K562 (cell line): Measurements from ENCODE around the gene SVBP. TPM values are rescaled to one million over a fixed set of nuclear protein-coding genes. Genes with fewer than 3 reads are reported as not detected.

Experiments
- ATAC-seq: fragments of 200-7000 bp; cut with Tn5 transposase; 3 replicates; pipeline ENCODE4 v1.9.1; 2020; ENCODE audit warnings: moderate library complexity
- BruUV-seq: library from RNA; stranded (reverse); fragments of 400-500 nt; replicated peaks from 2 replicates; lab custom pipeline; 2021; lab: Mats Ljungman, UMichigan
- CTCF ChIA-PET: fragments of 300-600 bp; formaldehyde crosslinking; extraction: SDS; loops from one replicate; lab custom pipeline; 2021; ENCODE audit warnings: low intra/inter-chr PET ratio; lab: Yijun Ruan, JAX
- POLR2A ChIA-PET: fragments of 300-600, 350-650 bp; sonication (Branson Sonifier 250); formaldehyde crosslinking; extraction: SDS; loops from one replicate; lab custom pipeline; 2021; ENCODE audit warnings: antibody characterized with exemption, inconsistent platforms; lab: Yijun Ruan, JAX
- DNase-seq, 4 experiments: peaks; one replicate each; pipeline versions ENCODE4 v3.0.0 to v3.0.0-alpha.2; 2011 to 2018; ENCODE audit warnings: low spot score in 3 of 4, mixed read lengths in 3 of 4; ENCODE audit errors: extremely low read depth in 1 of 4
- FAIRE-seq: peaks from 2 replicates; lab custom pipeline; 2011; peaks lifted over from hg19 to GRCh38; lab: Jason Lieb, UNC
- H2AFZ ChIP-seq: 2 replicates; pipeline ENCODE4 v1.6.0; 2011; ENCODE audit warnings: low read depth, low read length, control low read depth, inconsistent platforms
- H3K27ac ChIP-seq: fragments of 200-600 bp; 3 replicates; pipeline ENCODE4 v1.8.0; 2011; ENCODE audit warnings: low read depth, mild to moderate bottlenecking, control low read depth, inconsistent platforms, low read length, moderate library complexity, mixed read lengths; ENCODE audit errors: extremely low read depth
- H3K27me3 ChIP-seq, 2 experiments: fragments of 300-600 bp in 1 of 2; 2 replicates in 1 of 2; 3 replicates in 1 of 2; pipeline versions ENCODE4 v1.6.0 to v1.8.0; 2011; ENCODE audit warnings: inconsistent platforms in 2 of 2, low read length in 2 of 2, mild to moderate bottlenecking in 1 of 2, mixed read lengths in 1 of 2, moderate library complexity in 1 of 2; ENCODE audit not compliant: control insufficient read depth in 2 of 2, insufficient read depth in 2 of 2
- H3K36me3 ChIP-seq: fragments of 300-600 bp; 3 replicates; pipeline ENCODE4 v1.8.0; 2011; ENCODE audit warnings: mild to moderate bottlenecking, low read length, inconsistent platforms; ENCODE audit not compliant: control insufficient read depth, insufficient read depth
- H3K4me1 ChIP-seq, 2 experiments: fragments of 200-600 bp in 1 of 2; replicated peaks in 1 of 2; 2 replicates in 1 of 2; 3 replicates in 1 of 2; pipeline versions ENCODE4 v1.5.1 to v1.8.0; 2011; ENCODE audit warnings: inconsistent platforms in 2 of 2, low read length in 2 of 2, mild to moderate bottlenecking in 1 of 2, mixed read lengths in 1 of 2, moderate library complexity in 1 of 2; ENCODE audit not compliant: control insufficient read depth in 2 of 2, insufficient read depth in 2 of 2
- H3K4me2 ChIP-seq: 2 replicates; pipeline ENCODE4 v1.6.1; 2011; ENCODE audit warnings: low read length, control low read depth, inconsistent platforms, mixed read lengths; ENCODE audit not compliant: insufficient read depth
- H3K4me3 ChIP-seq: fragments of 200-600 bp; sonication (generic), shearing (Covaris generic); 2 replicates; pipeline ENCODE4 v1.5.1; 2016; ENCODE audit warnings: control low read depth, inconsistent platforms
- H3K79me2 ChIP-seq: fragments of 200-600 bp; 3 replicates; pipeline ENCODE4 v1.8.0; 2011; ENCODE audit warnings: low read length, inconsistent platforms; ENCODE audit not compliant: control insufficient read depth, insufficient read depth
- H3K9ac ChIP-seq, 2 experiments: 2 replicates each; pipeline versions ENCODE4 v1.6.0 to v1.6.1; 2011; ENCODE audit warnings: low read depth in 2 of 2, low read length in 2 of 2, control low read depth in 1 of 2, inconsistent platforms in 1 of 2, mild to moderate bottlenecking in 1 of 2, mixed read lengths in 1 of 2; ENCODE audit not compliant: insufficient read depth in 1 of 2
- H3K9me1 ChIP-seq: one replicate; pipeline ENCODE4 v1.6.0; 2011; ENCODE audit warnings: inconsistent platforms, mild to moderate bottlenecking, low read length, moderate library complexity; ENCODE audit not compliant: control insufficient read depth, insufficient read depth
- H3K9me3 ChIP-seq: replicated peaks from 2 replicates; pipeline ENCODE4 v1.5.1; 2011; ENCODE audit warnings: low read depth, low read length, inconsistent platforms; ENCODE audit not compliant: control insufficient read depth, insufficient read depth
- H4K20me1 ChIP-seq: replicated peaks from 2 replicates; pipeline ENCODE4 v1.6.1; 2011; ENCODE audit warnings: low read length, inconsistent platforms, mixed read lengths; ENCODE audit not compliant: control insufficient read depth, insufficient read depth
- CGGBP1 ChIP-seq: fragments of 250-450 bp; sonication (Bioruptor Pico); IDR thresholded peaks from 2 replicates; pipeline ENCODE4 v1.9.0; 2021; ENCODE audit warnings: mild to moderate bottlenecking
- CTBP1 ChIP-seq: fragments of 450-650 bp; IDR thresholded peaks from 2 replicates; pipeline ENCODE4 v1.6.1; 2016; ENCODE audit warnings: borderline replicate concordance
- CTCF ChIP-seq, 3 experiments: IDR thresholded peaks in 2 of 3; conservative IDR thresholded peaks in 1 of 3; 2 replicates each; pipeline ENCODE4 v1.5.1; 2011 to 2012; ENCODE audit warnings: low read length in 3 of 3, mild to moderate bottlenecking in 3 of 3, control low read depth in 2 of 3, improper control_type of control experiment in 1 of 3, inconsistent platforms in 1 of 3, low read depth in 1 of 3, mixed read lengths in 1 of 3, moderate library complexity in 1 of 3; ENCODE audit not compliant: insufficient read depth in 2 of 3
- HNRNPL ChIP-seq: fragments of 200-400 bp; formaldehyde crosslinking; IDR thresholded peaks from 2 replicates; pipeline ENCODE4 v1.6.1; 2017; ENCODE audit warnings: low read depth, mild to moderate bottlenecking, low read length
- RBBP5 ChIP-seq: fragments of 200-600 bp; sonication (generic); IDR thresholded peaks from 2 replicates; pipeline ENCODE4 v1.6.1; 2012; ENCODE audit warnings: borderline replicate concordance, mild to moderate bottlenecking, low read length, control low read depth, inconsistent platforms; ENCODE audit not compliant: insufficient read depth, poor library complexity, severe bottlenecking
- TBP ChIP-seq: optimal IDR thresholded peaks from 2 replicates; pipeline ENCODE3; 2011; ENCODE audit warnings: low read depth, low read length, improper control_type of control experiment
- TFAM ChIP-seq: fragments of 250-450 bp; sonication (Bioruptor Pico); conservative IDR thresholded peaks from 2 replicates; pipeline ENCODE4 v1.5.0; 2021; ENCODE audit warnings: mild to moderate bottlenecking, moderate library complexity
- U2AF2 ChIP-seq: fragments of 200-400 bp; formaldehyde crosslinking; optimal IDR thresholded peaks from 2 replicates; pipeline ENCODE3; 2017; ENCODE audit warnings: low read depth, mild to moderate bottlenecking, low read length
- ZKSCAN8 ChIP-seq: fragments of 200-800 bp; sonication (Bioruptor generic); IDR thresholded peaks from 2 replicates; pipeline ENCODE4 v1.6.1; 2016; ENCODE audit warnings: missing genetic modification characterization, missing compliant biosample characterization
- ZNF766 ChIP-seq: fragments of 200-800 bp; sonication (Bioruptor generic); conservative IDR thresholded peaks from 2 replicates; pipeline ENCODE4 v1.6.1; 2016; ENCODE audit warnings: missing genetic modification characterization, missing compliant biosample characterization
- WGBS: fragments of 100-300 bp; shearing (Covaris generic); methylation state at CpG from one replicate; pipeline ENCODE4 v1.1.6; 2016; ENCODE audit warnings: low coverage, mixed read lengths; ENCODE audit not compliant: insufficient coverage; ENCODE audit errors: missing lambda C conversion rate; 5-methylcytosine and 5-hydroxymethylcytosine counted together
- in situ Hi-C: fragments of 300-500 bp; cut with MboI; formaldehyde crosslinking; loops from 4 replicates; pipeline ENCODE4 v1.15.0; 2018; ENCODE audit warnings: inconsistent platforms, mixed read lengths
- intact Hi-C: fragments of 100-400 bp; cut with micrococcal nuclease; formaldehyde crosslinking; loops from 2 replicates; pipeline ENCODE4 v1.14.2; 2022
- polyA plus RNA-seq, 8 experiments: library from polyadenylated mRNA; depleted of rRNA in 4 of 8; stranded (reverse) in 5 of 8; unstranded in 3 of 8; fragments of >200 nt; fragmentation: Nextera tagmentation in 2 of 8; fragmentation: Illumina TruSeq in 1 of 8; extraction: Ambion mirVana in 2 of 8; extraction: Trizol in 1 of 8; gene quantifications; 2 replicates each; pipeline versions ENCODE4 v1.2.1 to v1.2.3, GENCODE V29; 2011 to 2014; ENCODE audit warnings: inconsistent platforms in 1 of 8, missing spikeins in 1 of 8
- total RNA-seq, 7 experiments: library from RNA; depleted of rRNA in 6 of 7; stranded (reverse); fragments of >200 nt in 6 of 7; fragmentation: Illumina TruSeq in 2 of 7; extraction: Trizol in 2 of 7; gene quantifications; 2 replicates each; pipeline versions ENCODE4 v1.2.1 to v1.2.3, GENCODE V29; 2011 to 2021; ENCODE audit warnings: low replicate concordance in 1 of 7
- TF ChIP-seq, protein P1 (sequence below): fragments of 200-400 bp; formaldehyde crosslinking; IDR thresholded peaks from 2 replicates; pipeline ENCODE4 v1.6.1; 2017; ENCODE audit warnings: mild to moderate bottlenecking, low read depth, low read length, moderate library complexity
- TF ChIP-seq, protein P2 (sequence below): fragments of 250-450 bp; sonication (Bioruptor Pico); IDR thresholded peaks from 2 replicates; pipeline ENCODE4 v1.5.0; 2021
- TF ChIP-seq, protein P3 (sequence below): fragments of 450-650 bp; IDR thresholded peaks from 2 replicates; pipeline ENCODE4 v1.6.1; 2016; ENCODE audit warnings: low read depth, mild to moderate bottlenecking, moderate library complexity

The SVBP gene
- total and polyA plus RNA-seq, 9 of the 15 experiments (the other 6 are each of a cell fraction or from before 2014, with no cell fraction given): 31.7 to 49.7 (median 40.0) TPM

DNA sequence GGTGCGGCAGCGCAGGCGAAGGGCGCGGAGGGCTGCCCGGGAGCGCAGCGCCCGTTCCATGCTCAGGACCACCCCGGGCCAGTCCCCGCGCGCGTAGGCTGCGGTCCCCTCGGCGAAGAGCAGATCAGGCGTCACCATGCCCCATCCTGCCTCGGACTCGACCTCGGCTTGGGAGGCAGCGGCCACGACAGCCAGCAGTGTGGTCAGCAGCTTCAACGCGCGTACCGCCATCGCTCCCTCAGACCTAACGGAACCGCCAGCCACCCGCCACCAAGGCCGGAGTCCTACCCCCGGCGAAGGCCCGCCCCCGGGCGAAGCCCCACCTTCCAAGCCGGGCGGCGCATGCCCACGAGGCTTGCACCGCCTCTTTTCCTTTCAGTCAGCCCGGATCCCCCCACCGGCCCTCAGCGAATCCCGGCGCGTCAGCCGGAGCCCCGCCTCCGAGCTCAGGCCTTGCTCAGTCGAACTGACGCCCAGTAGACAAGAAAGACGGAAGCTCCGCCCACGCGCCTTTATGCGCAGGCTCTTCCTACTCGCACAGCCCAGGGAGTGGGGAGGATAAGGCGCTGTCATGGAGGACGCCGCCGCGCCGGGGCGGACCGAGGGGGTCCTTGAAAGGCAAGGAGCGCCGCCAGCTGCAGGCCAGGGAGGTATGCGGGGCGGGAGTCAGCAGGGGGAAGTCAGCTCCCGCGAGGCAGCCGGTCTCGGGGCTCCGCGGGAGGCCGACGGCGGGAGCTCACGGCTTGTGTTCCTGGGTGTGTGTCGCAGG is 50.3 kb downstream of the SVBP start, which contains the start of the genes C1orf50 and P3H1:
Gene C1orf50, plus strand, starts transcription at position 509 of the 769 bp plus-strand sequence. Its CDS starts 63 bp downstream, at position 572.
Gene P3H1, minus strand, starts transcription at position 288 of the 769 bp plus-strand sequence. Its CDS starts 57 bp downstream, at position 231.
- peak within 1 kb of the TSS; percentile 87 to 99 for H3K9ac ChIP-seq
- no TSS peak for BruUV-seq
- H2AFZ ChIP-seq: peak within 1 kb of the TSS; percentile 93
- ATAC-seq (peak; percentile 93), FAIRE-seq (peak; percentile 93), DNase-seq (peak; percentile 96 to 100 (median 96))
- intact Hi-C loops (loop anchor here (2.0 to 5.0 kb wide), 4 partner anchors 60 to 188 kb away; partner anchors contain the start of genes YBX1 and ZNF691), in situ Hi-C loops (no loop called here)
- H4K20me1 ChIP-seq: peaks cover 15% of the 10 kb centered on the region
- CTCF ChIA-PET: no interaction called here
- H3K4me1 ChIP-seq: peaks cover 12 to 24% of the 10 kb centered on the region in 2 experiments; a peak in 3 of 5 replicates
- no peaks in the 10 kb centered on the region for H3K27me3 ChIP-seq
- H3K4me3 ChIP-seq: peak within 1 kb of the TSS; percentile 76
- H3K36me3 ChIP-seq: peaks cover 22% of the 10 kb centered on the region
- POLR2A ChIA-PET: interaction anchor here (0.6 to 3.5 kb wide), 29 partner anchors 9 to 753 kb away, joined by 3 to 20 read pairs (median 4); partner anchors contain the start of genes CDC20, YBX1 and ZNF691
- no peaks in the 10 kb centered on the region for H3K9me3 ChIP-seq
- WGBS: under 1% methylated on average over 68 of the region's 82 CpGs
- peak within 1 kb of the TSS; percentile 100 for H3K4me2 ChIP-seq
- H3K9me1 ChIP-seq: no peaks in the 10 kb centered on the region
- peaks cover 68% of the 10 kb centered on the region for H3K79me2 ChIP-seq
- H3K27ac ChIP-seq: peak within 1 kb of the TSS; percentile 81
- TF ChIP-seq, protein P1, sequence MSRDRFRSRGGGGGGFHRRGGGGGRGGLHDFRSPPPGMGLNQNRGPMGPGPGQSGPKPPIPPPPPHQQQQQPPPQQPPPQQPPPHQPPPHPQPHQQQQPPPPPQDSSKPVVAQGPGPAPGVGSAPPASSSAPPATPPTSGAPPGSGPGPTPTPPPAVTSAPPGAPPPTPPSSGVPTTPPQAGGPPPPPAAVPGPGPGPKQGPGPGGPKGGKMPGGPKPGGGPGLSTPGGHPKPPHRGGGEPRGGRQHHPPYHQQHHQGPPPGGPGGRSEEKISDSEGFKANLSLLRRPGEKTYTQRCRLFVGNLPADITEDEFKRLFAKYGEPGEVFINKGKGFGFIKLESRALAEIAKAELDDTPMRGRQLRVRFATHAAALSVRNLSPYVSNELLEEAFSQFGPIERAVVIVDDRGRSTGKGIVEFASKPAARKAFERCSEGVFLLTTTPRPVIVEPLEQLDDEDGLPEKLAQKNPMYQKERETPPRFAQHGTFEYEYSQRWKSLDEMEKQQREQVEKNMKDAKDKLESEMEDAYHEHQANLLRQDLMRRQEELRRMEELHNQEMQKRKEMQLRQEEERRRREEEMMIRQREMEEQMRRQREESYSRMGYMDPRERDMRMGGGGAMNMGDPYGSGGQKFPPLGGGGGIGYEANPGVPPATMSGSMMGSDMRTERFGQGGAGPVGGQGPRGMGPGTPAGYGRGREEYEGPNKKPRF: no peak
- TF ChIP-seq CGGBP1 (CRISPR knock-in tag) (0 out of 2 replicates have a peak, but pooled peaks have one; percentile 67), U2AF2 (no peak), ZNF766 (no peak), TBP (peak; percentile 87), TFAM (CRISPR knock-in tag) (no peak), RBBP5 (peak; percentile 92), CTBP1 (peak; percentile 60; the same call in 1 of the 2 replicates), CTCF (IDR thresholded peaks at IDR 0.05 in 2 of 3, conservative IDR thresholded peaks at IDR 0.05 in 1 of 3; ENCODE audit: insufficient read depth in 2 of 3, low read depth in 1 of 3, low read length in 3 of 3) (peak in 1 of 3 experiments; percentile 10; a peak in 2 of 6 replicates), HNRNPL (peak; percentile 19; the same call in 1 of the 2 replicates), ZKSCAN8 (CRISPR knock-in tag) (no peak)
- TF ChIP-seq, protein P2, sequence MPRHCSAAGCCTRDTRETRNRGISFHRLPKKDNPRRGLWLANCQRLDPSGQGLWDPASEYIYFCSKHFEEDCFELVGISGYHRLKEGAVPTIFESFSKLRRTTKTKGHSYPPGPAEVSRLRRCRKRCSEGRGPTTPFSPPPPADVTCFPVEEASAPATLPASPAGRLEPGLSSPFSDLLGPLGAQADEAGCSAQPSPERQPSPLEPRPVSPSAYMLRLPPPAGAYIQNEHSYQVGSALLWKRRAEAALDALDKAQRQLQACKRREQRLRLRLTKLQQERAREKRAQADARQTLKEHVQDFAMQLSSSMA (CRISPR knock-in tag): no peak
- TF ChIP-seq, protein P3, sequence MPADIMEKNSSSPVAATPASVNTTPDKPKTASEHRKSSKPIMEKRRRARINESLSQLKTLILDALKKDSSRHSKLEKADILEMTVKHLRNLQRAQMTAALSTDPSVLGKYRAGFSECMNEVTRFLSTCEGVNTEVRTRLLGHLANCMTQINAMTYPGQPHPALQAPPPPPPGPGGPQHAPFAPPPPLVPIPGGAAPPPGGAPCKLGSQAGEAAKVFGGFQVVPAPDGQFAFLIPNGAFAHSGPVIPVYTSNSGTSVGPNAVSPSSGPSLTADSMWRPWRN: no peak
